SJCRH30 (cell line): Measurements from ENCODE around the gene TP63. TPM values are rescaled to one million over a fixed set of nuclear protein-coding genes. Genes with fewer than 3 reads are reported as not detected.
A peak's percentile ranks its signal among the peaks of the same experiment; 100 is the strongest.

Experiments
- DNase-seq, 2 experiments: peaks; one replicate each; pipeline ENCODE4 v3.0.0-alpha.2; 2015 to 2020
- H3K27ac ChIP-seq: fragments of 250-450 bp; sonication (Bioruptor Pico); 2 replicates; pipeline ENCODE4 v1.5.1; 2020; ENCODE audit warnings: mild to moderate bottlenecking, moderate library complexity
- H3K27me3 ChIP-seq: fragments of 250-450 bp; sonication (Bioruptor Pico); 2 replicates; pipeline ENCODE4 v1.5.1; 2020; ENCODE audit warnings: mild to moderate bottlenecking, moderate library complexity
- H3K36me3 ChIP-seq: fragments of 250-450 bp; sonication (Bioruptor Pico); 2 replicates; pipeline ENCODE4 v1.5.1; 2020; ENCODE audit warnings: mild to moderate bottlenecking, moderate library complexity
- H3K4me1 ChIP-seq: fragments of 250-450 bp; sonication (Bioruptor Pico); 2 replicates; pipeline ENCODE4 v1.5.1; 2020; ENCODE audit warnings: mild to moderate bottlenecking, moderate library complexity
- H3K4me3 ChIP-seq: fragments of 250-450 bp; sonication (Bioruptor Pico); 2 replicates; pipeline ENCODE4 v1.5.1; 2020; ENCODE audit warnings: mild to moderate bottlenecking, moderate library complexity
- H3K9me3 ChIP-seq: fragments of 250-450 bp; sonication (Bioruptor Pico); replicated peaks from 2 replicates; pipeline ENCODE4 v1.5.1; 2020; ENCODE audit warnings: mild to moderate bottlenecking, moderate library complexity
- total RNA-seq: library from RNA; depleted of rRNA; stranded (reverse); fragments of >200 nt; shearing (Covaris generic); gene quantifications from 2 replicates; pipeline ENCODE4 v1.2.3, GENCODE V29; 2014

TP63 gene
- total RNA-seq, 1 experiment from 2014 or later, result 1.1 TPM

DNA sequence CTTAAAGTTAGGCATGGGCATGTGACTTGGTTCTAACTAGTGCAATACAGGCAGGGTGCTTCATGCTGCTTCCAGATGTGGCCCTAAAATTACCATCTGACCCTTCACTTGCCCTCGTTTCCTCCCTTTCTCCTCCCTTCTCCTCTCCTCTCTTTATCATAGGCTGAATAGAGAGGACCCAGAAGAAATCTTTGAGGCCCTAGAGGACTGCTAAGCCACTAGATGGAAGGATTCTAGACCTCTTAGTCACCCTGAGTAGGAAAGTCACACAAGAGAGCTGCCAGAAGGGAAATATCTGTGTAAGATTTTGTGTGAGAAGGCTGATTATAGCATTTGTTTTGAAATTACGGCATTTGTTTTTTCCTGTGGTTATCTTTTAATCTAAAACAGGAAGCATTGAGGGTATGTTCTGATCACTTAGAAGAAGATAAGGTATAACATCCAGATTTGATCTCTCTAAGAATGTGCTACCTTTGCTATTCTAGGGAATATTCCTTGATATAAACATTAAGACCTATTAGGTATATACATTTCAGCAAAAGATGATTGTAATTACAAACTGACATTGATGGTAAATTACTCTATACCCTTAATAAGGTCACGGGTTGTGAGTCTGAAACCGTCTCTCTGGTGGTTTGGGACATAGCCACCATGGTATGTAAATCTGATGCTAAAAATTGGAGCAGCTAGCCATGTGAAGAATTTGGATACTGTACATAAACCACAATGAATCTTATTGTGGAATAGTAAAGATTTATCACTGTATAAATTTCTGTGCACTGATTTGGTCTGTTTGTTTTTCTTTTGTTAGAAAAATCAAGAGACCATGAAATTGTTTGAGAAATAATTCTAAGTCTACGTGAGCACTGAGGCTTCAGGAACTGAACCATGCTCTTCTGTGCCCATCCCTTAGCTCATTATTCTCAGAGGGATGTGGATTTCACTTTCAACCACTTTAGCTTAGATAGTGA, 84.1 kb downstream of the TP63 start:
- DNase-seq, result no peak
- no peak overlapping the region for H3K27ac ChIP-seq
- no peaks in the 10 kb centered on the region for H3K27me3 ChIP-seq
- H3K9me3 ChIP-seq, result no peaks in the 10 kb centered on the region
- no peak overlapping the region for H3K4me3 ChIP-seq
- no peaks in the 10 kb centered on the region for H3K36me3 ChIP-seq
- H3K4me1 ChIP-seq, result no peaks in the 10 kb centered on the region; the same call in 1 of the 2 replicates

DNA sequence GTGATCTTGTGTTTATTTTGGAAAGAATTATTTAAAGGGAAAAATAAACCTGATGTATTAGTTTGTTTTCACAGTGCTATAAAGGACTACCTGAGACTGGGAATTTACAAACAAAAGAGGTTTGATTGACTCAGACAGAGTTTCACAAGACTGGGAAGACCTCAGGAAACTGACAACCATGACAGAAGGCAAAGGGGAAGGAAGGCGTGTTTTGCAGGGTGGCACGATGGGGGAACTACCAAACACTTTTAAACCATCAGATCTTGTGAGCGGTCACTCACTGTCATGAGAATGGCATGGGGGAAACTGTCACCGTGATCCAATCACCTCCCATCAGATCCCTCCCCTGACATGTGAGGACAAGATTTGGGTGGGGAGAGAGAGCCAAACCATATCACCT, 87.0 kb downstream of the TP63 start:
- Histone ChIP-seq H3K27me3 (no peaks in the 10 kb centered on the region), H3K4me1 (no peaks in the 10 kb centered on the region; the same call in 1 of the 2 replicates), H3K4me3 (no peak overlapping the region), H3K36me3 (no peaks in the 10 kb centered on the region), H3K27ac (no peak overlapping the region), H3K9me3 (no peaks in the 10 kb centered on the region)
- DNase-seq, result no peak

DNA sequence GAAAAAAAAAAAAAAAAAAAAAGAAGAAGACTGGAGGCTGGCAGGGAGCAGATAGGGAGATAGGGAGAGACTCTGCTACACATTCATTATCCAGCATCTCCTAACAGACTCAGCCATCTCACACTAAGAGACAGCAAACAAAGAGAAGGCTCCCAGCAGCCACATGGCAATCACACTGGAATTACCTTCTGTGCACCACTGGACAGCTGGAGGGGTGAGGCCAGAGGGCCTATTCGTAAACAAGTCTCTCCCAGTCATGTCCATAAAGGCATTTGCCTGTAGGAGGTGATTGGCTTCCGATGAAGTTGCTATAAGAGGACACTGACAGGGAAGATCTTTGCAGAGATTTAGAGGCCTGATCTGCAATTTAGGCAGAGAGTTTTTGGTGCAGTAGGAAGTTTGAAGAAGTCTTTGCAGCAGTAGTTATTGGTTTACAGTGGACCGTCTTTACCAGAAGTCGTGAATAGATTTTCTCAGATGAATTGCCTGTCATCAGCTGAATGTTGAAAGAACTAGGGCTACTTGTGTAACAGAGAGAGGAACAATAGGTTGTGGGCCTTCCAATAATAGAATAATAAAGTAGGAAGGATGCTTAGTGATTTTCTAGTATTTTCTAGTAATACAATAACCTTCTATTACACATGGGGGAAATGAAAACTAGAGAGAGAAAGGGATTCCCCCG, 89.7 kb downstream of the TP63 start:
- Histone ChIP-seq H3K9me3 (no peaks in the 10 kb centered on the region), H3K36me3 (no peaks in the 10 kb centered on the region), H3K27me3 (no peaks in the 10 kb centered on the region), H3K4me3 (no peak overlapping the region), H3K4me1 (no peaks in the 10 kb centered on the region), H3K27ac (no peak overlapping the region)
- peak; percentile 3 to 13 for DNase-seq

GRCh38 chr3:189721873-189722665, 90.9 kb downstream of the TP63 start:
- Histone ChIP-seq H3K4me1 (no peaks in the 10 kb centered on the region), H3K27ac (no peak overlapping the region), H3K4me3 (no peak overlapping the region), H3K36me3 (no peaks in the 10 kb centered on the region), H3K9me3 (no peaks in the 10 kb centered on the region), H3K27me3 (no peaks in the 10 kb centered on the region)
- DNase-seq, result no peak

DNA sequence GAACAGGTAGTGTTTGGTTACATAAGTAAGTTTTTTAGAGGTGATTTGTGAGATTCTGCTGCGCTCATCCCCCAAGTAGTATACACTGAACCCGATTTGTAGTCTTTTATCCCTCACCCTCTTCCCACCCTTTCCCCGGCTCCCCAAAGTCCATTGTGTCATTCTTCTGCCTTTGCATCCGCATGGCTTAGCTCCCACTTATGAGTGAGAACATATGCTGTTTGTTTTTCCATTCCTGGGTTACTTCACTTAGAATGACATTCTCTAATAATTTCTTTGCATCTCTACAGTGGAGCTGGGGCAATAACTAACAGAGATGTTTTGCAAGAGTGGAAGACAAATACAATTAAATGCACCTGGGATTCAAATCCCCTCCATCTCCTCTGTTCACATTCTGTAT, 93.2 kb downstream of the TP63 start:
- Histone ChIP-seq H3K4me3 (no peak overlapping the region), H3K27me3 (no peaks in the 10 kb centered on the region), H3K36me3 (no peaks in the 10 kb centered on the region), H3K4me1 (no peaks in the 10 kb centered on the region), H3K9me3 (no peaks in the 10 kb centered on the region), H3K27ac (no peak overlapping the region)
- DNase-seq, result no peak

- Histone ChIP-seq H3K4me3 (no peak overlapping the region), H3K27me3 (no peaks in the 10 kb centered on the region), H3K27ac (no peak overlapping the region), H3K4me1 (no peaks in the 10 kb centered on the region), H3K9me3 (no peaks in the 10 kb centered on the region), H3K36me3 (no peaks in the 10 kb centered on the region)
- no peak for DNase-seq
These were observed 95.1 kb downstream of the TP63 start for GRCh38 chr3:189726277-189726676.

DNA sequence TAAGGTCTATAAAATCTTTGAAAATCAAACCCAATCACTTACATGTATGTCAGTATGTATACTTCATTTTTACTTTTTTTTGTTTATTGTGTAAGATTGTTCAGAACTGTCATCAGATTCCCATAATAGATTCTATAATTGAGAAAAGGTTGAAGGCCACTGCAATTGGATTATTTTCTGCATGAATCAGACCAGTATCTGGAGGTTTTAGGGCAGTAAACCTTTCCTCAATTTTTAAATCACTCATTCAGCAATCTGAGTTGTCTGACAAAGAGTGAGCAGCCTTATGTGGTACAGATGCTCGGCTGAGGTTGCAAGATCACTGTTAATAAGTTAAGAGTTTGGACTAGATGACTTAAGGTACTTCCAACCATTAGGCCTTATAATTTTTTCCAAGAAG, 96.0 kb downstream of the TP63 start:
- DNase-seq, result no peak
- no peaks in the 10 kb centered on the region for H3K9me3 ChIP-seq

GRCh38 chr3:189727898-189728297, 96.7 kb downstream of the TP63 start:
- Histone ChIP-seq H3K36me3 (no peaks in the 10 kb centered on the region), H3K4me1 (no peaks in the 10 kb centered on the region), H3K27me3 (no peaks in the 10 kb centered on the region), H3K27ac (no peak overlapping the region), H3K9me3 (no peaks in the 10 kb centered on the region), H3K4me3 (no peak overlapping the region)
- no peak for DNase-seq

More for the DNA sequence above, 96.0 kb downstream of the TP63 start:
- Histone ChIP-seq H3K4me1 (no peaks in the 10 kb centered on the region), H3K27ac (no peak overlapping the region), H3K4me3 (no peak overlapping the region), H3K36me3 (no peaks in the 10 kb centered on the region), H3K27me3 (no peaks in the 10 kb centered on the region)

- Histone ChIP-seq H3K9me3 (no peaks in the 10 kb centered on the region), H3K4me3 (no peak overlapping the region), H3K4me1 (no peaks in the 10 kb centered on the region), H3K27ac (no peak overlapping the region), H3K27me3 (no peaks in the 10 kb centered on the region), H3K36me3 (no peaks in the 10 kb centered on the region)
- DNase-seq, result no peak
These were observed 97.7 kb downstream of the TP63 start for GRCh38 chr3:189728915-189729314.

- no peak overlapping the region for H3K4me3 ChIP-seq
These were observed 102.9 kb downstream of the TP63 start for GRCh38 chr3:189734061-189734460.

GRCh38 chr3:189735913-189736312, 104.7 kb downstream of the TP63 start:
- H3K36me3 ChIP-seq, result no peaks in the 10 kb centered on the region
- no peaks in the 10 kb centered on the region for H3K9me3 ChIP-seq
- H3K4me3 ChIP-seq, result no peak overlapping the region
- no peaks in the 10 kb centered on the region for H3K4me1 ChIP-seq
- no peak for DNase-seq
- no peak overlapping the region for H3K27ac ChIP-seq
- no peaks in the 10 kb centered on the region for H3K27me3 ChIP-seq

More at GRCh38 chr3:189734061-189734460, 102.9 kb downstream of the TP63 start:
- no peaks in the 10 kb centered on the region for H3K27me3 ChIP-seq
- H3K36me3 ChIP-seq, result no peaks in the 10 kb centered on the region
- H3K4me1 ChIP-seq, result no peaks in the 10 kb centered on the region
- no peak overlapping the region for H3K27ac ChIP-seq
- no peaks in the 10 kb centered on the region for H3K9me3 ChIP-seq
- DNase-seq, result no peak

DNA sequence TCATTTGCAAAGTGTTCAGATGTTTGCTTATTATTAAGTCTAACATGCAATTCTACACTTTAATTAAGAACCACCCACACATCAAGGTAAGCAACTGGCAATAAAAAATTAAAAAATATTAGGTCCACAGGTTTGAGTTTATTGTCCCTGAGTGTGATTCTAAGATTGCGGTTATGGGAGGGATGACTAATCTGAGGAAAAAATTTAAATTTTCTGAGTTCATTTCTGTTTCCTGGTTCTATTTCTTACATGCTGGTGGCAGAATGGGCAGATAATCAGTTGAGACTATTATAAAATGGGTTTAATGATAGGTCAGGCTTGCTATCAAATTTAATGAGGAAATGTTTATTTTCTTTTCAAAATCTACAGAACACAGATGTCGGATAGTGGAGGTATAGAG, 105.9 kb downstream of the TP63 start:
- no peaks in the 10 kb centered on the region for H3K9me3 ChIP-seq
- no peaks in the 10 kb centered on the region for H3K27me3 ChIP-seq
- no peaks in the 10 kb centered on the region for H3K36me3 ChIP-seq
- DNase-seq, result no peak
- H3K4me1 ChIP-seq, result no peaks in the 10 kb centered on the region
- no peak overlapping the region for H3K27ac ChIP-seq
- H3K4me3 ChIP-seq, result no peak overlapping the region

DNA sequence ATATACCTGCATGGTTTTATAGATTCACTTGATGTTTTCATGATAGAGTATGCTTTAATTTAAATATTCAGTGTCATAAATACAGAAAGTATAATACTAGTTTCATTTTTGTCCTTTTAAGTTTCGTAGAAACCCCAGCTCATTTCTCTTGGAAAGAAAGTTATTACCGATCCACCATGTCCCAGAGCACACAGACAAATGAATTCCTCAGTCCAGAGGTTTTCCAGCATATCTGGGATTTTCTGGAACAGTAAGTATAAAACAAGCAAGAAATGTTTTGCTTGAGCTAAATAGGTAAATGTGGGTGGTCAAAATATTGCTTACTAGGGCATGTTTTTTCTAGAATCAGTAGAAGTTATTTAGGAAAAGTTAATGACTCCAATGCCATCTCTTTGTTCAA, 106.4 kb downstream of the TP63 start:
- no peaks in the 10 kb centered on the region for H3K36me3 ChIP-seq
- no peaks in the 10 kb centered on the region for H3K27me3 ChIP-seq
- no peak for DNase-seq
- H3K9me3 ChIP-seq, result no peaks in the 10 kb centered on the region
- H3K4me3 ChIP-seq, result no peak overlapping the region
- H3K27ac ChIP-seq, result no peak overlapping the region
- no peaks in the 10 kb centered on the region for H3K4me1 ChIP-seq

DNA sequence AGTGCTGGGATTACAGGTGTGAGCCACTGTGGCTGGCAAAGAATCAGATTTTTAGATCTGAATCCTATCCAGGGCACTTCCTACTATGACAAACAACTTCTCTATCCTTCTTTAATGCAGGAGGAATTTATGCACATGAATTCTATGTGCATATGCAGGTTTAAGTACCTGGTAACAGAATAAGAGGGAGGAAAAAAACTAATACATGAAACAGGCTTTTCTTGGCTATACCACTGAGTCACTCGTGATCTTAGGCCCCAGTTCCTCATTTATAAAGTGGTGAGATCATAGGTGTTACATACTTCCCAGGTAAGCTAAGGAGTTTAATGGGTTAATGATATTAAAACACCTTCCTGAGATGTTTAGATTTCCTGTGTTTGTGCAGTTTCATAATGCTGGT, 108.2 kb downstream of the TP63 start:
- H3K4me1 ChIP-seq, result no peaks in the 10 kb centered on the region
- no peaks in the 10 kb centered on the region for H3K9me3 ChIP-seq
- no peak for DNase-seq
- H3K4me3 ChIP-seq, result no peak overlapping the region
- no peak overlapping the region for H3K27ac ChIP-seq
- H3K27me3 ChIP-seq, result no peaks in the 10 kb centered on the region
- H3K36me3 ChIP-seq, result no peaks in the 10 kb centered on the region

DNA sequence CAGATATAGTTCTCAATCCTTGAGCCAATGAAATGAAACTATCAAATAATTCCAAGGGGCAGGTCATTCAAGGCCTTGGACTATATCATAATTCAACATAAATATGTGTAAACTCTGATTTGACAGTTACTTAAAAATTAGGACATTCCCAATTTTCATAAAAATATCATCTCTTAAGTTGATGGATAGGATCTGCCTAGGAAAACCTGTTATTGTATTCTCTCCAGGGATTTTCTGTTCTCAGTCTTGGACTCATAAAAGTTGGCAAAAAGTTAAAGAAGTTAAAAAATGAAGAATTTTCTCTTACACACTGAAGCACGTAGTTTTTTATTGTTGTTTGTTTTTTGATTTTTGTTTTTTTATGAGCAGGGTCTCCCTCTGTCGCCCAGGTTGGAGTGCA, 109.0 kb downstream of the TP63 start:
- Histone ChIP-seq H3K27me3 (no peaks in the 10 kb centered on the region), H3K36me3 (no peaks in the 10 kb centered on the region), H3K27ac (no peak overlapping the region), H3K4me1 (no peaks in the 10 kb centered on the region), H3K9me3 (no peaks in the 10 kb centered on the region), H3K4me3 (no peak overlapping the region)
- DNase-seq, result no peak
